Measurements from ENCODE around the gene OR2T6. TPM values are rescaled to one million over a fixed set of nuclear protein-coding genes. Genes with fewer than 3 reads are reported as not detected.
"Not testable (repeated sequence)": the region's sequence is repeated elsewhere in the genome, so short reads cannot be mapped to it uniquely, and the experiment has no call there.

The OR2T6 gene, protein sequence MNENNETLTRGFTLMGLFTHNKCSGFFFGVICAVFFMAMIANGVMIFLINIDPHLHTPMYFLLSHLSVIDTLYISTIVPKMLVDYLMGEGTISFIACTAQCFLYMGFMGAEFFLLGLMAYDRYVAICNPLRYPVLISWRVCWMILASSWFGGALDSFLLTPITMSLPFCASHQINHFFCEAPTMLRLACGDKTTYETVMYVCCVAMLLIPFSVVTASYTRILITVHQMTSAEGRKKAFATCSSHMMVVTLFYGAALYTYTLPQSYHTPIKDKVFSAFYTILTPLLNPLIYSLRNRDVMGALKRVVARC
- total RNA-seq, result not detected in 2 replicates

DNA sequence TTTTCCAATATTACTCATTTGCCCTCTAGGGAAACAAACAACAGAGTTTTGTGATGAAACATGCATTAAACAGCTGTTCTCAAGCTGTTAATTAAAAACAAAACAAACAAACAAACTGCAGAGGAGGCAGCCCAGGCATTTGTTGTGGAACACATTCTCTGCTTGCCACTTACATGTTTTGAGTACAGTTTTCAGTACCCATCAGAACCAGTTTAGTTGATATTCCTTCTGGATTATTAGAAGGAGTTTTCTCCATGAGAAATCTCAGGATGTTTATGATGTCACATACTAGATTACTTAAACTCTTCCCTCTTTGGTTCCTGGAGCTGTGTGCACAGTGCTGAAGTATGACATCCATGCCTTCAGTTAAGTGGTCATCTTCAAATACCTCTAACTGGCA lies at the start of gene OR2T6:
Gene OR2T6, plus strand, starts transcription at position 301 of the 400 bp plus-strand sequence. CDS start 11,863 bp downstream, outside the sequence.
- DNase-seq, result no peak

DNA sequence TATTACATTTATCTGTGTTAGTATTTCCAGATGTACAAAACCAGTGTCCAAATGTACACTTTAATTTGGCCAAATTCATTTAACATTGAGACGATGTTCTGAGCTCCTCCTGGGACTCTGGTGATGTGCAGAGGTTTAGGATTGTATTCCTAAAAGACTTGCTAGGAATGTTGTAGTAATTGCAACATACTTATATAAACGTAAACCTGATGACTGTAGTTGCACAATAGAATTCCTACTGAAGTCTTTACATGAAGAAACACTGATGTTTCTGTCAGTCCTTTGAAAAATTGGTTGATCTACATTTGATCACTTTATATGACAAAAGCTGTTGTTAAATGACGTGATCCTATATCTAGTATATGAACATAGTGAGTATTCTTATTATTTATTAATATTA lies 32.1 kb upstream of the OR2T6 start:
- DNase-seq, result no peak

DNA sequence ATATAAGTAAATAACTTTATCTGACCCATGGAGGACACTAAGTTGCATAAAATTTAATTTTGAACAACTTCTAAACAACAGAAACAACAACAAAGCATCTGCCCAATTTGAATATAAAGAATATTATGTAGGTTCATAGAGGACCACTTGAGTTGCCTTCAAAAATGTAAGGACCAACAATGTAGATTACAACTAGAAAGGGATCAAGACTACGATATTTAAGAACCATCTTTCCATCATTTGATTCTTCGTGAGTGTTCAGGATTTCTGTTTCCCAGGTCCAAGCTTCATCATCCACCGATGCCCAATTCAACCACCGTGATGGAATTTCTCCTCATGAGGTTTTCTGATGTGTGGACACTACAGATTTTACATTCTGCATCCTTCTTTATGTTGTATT lies 27.1 kb upstream of the OR2T6 start, which contains the start of gene OR14C36:
Gene OR14C36, plus strand, starts transcription at position 301 of the 400 bp plus-strand sequence. Its CDS starts 0 bp downstream, at position 301.
- DNase-seq, result no peak

DNA sequence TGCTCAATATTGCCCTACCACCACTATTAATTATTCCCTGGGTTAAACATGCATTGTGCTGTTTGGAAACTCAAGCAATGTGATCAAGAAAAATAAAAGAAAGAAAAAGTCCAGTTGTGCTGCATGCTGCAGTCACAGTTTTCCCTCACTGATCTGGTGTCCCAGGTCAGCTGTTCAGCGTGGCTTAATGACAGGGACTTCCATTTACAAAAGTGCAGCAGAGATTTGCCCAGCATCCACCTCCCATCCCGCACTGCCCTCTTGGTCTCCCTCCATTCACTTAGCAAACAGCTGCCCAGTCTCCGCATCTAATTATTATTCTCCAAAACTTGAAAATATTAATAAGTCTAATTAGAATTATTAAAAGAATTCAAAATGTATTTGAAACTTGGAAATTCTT lies 16.1 kb upstream of the OR2T6 start:
- DNase-seq, result no peak

DNA sequence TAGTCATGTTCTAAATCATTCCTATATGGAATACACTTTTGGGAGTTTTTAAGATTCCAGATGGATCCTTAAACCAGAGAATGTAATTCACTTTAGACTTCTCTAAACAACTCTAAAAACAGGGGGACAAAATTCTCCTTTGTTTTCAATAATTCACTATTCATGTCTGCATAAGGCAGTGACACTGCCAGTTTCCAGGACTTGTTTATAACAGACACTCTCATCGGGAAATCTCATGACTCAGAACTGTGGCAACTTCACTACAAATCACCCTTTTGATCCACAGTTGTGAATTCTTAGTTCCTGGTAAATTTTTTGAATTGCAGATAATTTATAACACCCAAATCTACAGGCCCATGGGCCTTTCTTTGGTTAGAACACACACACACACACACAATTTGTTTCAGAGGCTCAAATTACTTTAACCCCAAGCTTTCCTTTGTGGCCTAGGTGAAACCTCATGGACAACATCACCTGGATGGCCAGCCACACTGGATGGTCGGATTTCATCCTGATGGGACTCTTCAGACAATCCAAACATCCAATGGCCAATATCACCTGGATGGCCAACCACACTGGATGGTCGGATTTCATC lies 14.3 kb upstream of the OR2T6 start, which contains the start of gene OR2T4:
Gene OR2T4, plus strand, starts transcription at position 545 of the 595 bp plus-strand sequence. Its CDS starts 0 bp downstream, at position 545.
- DNase-seq, result no peak

DNA sequence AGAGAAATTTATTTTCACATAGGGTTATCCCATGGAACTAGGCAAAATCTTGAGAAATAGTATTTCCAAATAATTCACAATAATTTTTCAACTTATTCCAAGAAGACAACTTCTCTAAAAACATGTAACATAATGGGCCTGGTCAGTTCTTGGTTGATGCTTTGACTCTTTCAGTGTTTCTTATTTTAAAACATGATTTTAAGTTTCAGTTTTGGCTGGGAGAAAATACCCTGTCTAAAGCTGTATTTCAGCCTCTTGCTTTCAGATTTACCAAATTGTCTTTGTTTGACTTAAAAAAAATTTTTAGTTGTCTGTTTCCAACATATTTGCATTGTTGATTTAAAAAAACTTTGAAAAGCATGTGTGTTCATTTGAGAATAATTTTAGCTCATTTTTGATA lies 8.9 kb upstream of the OR2T6 start:
- no peak for DNase-seq

DNA sequence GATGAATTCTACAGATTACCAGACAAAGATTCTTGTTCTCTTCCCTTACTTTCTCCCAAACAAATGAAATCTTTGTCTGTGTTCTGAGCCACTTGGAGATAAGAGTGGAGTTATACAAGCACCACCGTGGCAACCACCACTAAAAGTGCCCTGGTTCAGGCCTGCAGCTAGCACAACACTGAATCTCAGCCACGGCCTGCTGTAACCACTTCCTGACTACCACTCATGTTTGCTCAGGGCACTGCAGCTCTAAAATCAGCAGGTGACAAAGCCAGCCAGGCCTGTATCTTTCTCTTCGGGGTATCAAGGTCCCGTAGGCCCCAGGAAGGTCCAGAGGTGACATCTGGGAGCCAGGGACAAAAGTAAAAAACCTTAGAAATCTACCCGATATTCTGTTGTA lies 3.2 kb upstream of the OR2T6 start:
- DNase-seq, result no peak

DNA sequence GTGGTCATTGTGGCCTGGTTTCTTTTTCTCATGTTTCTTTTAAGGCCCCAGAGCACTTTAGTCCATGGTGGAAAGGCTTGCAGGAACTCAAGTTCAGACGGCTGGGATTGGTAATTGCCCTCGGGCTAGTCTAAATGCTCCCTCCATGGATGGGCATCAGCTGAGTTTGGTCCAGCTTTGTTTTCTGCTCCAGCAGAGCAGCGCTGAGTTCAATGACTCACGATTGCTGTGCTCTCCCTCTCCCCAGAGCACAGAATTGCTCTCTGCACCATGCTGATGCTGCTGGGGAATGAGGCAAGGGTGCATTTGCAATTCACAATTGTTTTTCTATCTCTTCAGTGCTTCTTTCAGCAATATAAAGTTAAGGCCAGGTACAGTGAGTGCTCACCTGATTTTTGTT lies 1.8 kb upstream of the OR2T6 start:
- no peak for DNase-seq

DNA sequence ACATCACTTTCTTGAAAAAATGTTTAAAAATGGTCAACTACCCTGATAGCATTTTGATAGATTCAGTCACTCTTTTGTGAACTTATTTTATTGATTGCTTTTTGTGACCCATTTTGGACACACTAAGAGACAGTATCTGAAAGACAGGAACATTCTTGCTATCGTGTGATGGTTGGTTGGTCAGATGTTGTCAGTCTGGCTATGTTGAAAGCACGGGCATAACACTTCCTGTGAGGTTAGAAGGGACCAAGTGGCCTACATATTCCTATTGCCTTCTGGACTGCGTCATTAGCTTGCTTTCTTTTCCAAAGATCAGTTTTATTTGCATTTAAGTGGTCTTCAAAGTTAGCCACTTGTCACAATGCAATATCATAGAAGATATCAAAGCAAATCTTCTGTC lies 1.4 kb downstream of the OR2T6 start:
- no peak for DNase-seq

DNA sequence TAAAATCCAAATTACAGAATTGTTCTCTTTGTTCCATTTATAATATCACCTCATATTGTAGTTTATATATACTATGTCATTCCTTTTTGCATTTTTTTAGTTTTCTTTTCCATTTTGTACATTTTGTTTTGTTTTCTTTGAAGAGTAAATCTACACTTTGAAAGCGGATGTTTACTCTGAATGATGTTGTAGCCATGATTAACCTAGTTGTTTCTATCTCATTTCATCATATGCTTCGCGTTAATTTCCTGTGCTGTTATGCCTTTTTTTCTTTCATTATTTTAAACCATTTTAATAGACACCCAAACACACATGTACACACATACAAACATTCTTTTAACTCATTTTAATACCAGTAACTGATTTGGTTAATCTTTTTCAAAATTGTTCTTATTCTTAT lies 5.3 kb downstream of the OR2T6 start:
- no peak for DNase-seq

DNA sequence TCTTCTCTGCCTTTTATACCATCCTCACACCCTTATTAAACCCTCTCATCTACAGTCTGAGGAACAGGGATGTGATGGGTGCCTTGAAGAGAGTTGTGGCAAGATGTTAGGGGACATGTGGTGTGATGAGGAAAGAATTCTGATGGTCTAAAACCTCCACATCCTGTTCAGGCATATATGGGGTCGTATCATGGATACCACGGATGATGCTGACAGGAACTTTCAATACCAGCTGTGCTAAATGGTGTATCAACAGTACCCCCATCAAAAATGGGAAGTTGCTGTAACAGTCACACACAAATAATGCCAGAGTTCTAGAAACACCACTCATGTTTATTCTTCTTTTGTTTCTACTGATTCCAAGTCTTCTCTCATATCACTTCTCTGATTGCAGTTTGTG lies 12.9 kb downstream of the OR2T6 start:
- no peak for DNase-seq

DNA sequence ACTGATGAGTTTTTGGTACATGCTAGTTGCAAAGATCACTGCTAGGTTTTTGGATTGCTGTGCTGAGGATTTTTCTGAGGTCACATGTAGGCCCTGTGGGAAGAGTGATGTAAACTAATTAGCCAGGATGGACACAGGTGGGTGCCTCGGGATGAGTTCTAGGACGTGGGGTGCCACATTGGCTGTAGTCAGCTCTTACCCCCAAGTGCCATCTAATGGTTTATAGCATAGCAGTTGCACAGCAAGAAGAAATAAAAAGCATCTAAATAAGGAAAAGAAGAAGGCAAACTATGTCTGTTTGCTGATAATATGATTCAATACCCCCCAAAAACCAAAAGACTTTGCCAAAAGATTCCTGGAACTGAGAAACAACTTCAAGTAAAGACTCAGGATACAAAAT lies 17.5 kb downstream of the OR2T6 start:
- no peak for DNase-seq

DNA sequence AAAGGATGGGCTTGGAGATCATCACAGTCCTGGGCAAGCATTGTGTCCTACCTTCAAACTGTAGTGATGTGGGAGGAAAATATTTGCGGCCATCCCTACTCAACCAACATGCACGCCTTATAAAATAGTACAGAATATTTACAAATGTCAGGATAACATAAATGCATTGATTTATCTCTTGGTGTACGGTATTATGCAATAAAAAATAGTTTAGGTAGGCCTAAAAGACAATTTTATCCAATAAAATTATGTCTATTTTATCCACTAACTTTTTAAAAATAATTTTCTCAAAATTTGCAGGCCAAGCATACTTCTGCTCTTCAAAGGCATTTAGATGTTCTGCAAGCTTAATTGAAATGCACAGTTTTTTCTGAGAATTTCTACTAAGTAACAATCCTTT lies 27.2 kb downstream of the OR2T6 start, which contains the start of gene OR2T1:
Gene OR2T1, plus strand, starts transcription at position 301 of the 400 bp plus-strand sequence. CDS start 3,100 bp downstream, outside the sequence.
- DNase-seq, result no peak

DNA sequence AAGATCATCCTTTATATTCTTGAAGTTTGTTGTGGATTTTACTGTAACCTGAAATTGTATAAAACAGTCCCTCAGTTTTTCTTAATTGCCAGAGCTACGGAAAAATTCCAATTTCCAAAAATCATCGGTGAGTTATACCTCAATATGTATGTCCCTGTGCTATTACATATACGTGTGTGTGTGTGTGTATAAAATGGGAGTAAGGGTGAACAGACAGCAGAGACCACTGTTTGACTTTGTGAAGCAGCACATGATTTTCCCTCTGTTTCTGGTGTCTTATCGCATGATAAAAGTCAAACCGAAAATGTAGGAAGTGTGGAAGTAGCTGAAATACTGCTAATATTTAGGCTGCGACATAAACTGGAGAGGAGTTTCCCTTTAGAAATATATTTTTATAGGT lies 28.5 kb downstream of the OR2T6 start:
- DNase-seq, result peak; percentile 49

DNA sequence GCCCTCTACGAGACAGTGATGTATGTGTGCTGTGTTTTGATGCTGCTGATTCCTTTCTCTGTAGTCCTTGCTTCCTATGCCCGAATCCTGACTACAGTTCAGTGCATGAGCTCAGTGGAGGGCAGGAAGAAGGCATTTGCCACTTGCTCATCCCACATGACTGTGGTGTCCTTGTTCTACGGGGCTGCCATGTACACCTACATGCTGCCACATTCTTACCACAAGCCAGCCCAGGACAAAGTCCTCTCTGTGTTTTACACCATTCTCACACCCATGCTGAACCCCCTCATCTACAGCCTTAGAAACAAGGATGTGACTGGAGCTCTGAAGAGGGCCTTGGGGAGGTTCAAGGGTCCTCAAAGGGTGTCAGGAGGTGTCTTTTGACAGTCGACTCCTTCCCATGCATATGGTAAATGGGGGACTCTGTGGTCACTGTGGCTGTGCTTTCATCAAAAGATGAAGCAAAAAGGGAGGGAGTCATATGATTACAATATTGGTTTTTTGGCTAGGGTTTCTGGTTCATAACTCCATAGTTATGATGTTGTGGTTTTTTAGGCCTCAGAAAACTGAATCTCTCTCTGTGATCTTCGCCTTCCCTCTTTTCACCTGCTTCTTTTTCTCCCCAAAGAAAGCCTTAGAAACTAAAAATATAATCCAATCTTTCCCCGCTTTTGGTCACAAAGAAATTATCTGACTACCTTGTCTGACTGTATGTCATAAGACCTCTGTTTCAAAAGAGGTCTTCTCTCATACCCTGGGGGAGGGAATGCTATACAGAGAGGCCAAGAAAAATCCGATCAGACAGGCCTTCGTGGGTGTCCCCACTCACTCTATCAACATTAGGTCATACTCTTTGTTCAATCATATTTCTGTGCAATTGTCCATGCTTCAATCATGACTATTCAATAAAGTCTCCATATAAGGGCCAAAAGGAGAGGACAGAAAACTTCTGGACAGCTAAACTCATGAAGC lies 31.5 kb downstream of the OR2T6 start:
- DNase-seq, result no peak

DNA sequence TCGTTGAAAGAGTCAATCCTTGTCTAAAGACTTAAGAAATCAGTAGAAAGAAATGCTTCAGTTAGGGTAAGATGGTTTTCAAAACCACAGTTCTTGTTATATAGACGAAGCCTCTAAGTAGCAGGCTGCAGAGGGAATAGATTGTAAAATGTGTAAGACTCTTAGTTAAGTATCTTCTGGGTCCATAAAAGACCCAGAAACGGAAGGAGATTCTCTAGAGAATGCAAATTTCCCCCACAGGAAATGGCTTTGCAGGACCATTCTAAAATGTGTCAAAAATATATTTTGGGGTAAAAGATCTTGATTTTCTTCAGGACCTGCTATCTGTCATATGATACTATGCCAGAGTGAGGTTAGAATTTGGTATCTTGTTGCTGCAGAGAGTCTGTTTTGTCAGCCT lies 40.7 kb downstream of the OR2T6 start:
- DNase-seq, result no peak

DNA sequence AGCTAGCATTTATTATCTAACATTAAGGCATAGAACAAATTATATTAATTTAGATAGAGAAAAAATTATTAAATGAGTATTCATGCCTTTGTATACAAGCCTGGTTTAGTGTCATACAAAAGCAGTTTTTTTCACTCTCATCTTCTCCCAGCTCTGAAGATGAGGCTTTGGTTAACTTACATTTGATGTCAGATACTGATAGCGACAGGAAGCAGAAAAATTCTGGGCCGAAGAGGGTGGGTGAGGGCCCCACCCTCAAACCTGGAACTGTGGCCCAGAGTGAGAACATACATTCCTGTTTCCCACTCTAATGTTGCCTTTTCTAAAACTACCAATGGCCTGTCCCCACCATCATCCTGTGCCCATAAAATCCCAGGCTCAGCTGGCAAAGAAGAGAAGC lies 42.3 kb downstream of the OR2T6 start:
- no peak for DNase-seq

DNA sequence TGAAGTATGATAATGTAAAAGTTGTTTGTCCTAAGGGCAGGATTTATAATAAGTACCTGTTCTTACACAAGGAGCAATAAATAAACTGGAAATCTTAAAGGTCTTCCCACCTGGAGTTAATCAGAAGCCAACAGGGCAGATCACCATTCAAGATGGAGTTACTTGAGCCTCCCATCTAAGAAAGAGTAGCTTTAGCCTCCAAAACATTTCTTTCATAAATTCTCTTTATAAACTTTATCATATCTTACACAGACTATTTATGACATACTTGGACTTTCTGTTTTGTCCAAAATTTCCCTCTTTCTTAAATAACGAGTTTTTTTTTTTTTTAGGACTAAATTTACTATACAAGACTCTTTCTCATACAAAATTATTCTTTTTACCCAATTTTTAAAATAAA lies 45.8 kb downstream of the OR2T6 start:
- no peak for DNase-seq

DNA sequence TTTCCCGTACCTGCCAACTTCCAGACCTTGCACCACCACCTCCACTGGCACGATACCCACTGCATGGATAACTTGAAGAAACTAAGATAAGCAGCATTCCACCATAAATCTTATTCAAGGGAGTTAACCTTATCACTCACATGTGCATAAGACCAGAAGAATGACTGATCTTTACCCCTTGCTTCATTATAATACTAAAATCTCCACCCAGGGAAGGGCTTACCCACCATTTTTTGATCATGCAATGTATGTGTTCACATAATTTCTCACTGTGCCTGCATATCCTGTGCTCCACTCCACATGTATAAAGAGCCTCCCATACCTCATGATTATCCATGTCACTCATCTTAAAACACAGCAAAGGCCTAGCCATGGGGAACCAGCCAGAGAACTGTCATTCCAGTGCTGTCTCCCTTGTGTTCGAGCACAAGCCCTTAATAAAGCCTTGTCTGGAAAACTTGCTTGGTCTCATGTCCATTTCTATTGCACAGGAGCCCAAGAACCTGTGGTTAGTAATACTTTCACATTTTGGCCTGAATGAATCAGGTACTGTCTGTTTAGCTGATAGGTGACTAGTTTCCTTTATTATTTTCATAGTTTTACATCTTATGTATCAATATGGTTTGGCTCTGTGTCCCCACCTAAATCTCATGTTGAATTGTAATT lies 52.1 kb downstream of the OR2T6 start:
- DNase-seq, result not testable (repeated sequence)

DNA sequence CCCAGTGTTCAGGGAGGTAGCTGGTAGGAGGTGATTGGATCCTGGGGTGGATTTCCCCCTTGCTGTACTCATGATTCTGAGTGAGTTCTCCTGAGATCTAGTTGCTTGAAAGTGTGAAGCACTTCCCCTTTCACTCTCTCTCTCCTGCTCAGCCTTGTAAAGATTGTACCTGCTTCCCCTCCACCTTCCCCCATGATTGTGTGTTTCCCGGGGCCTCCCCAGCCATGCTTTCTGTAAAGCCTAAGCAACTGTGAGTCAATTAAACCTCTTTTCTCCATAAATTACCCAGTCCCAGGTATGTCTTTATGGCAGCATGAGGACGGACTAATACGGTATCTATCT lies 52.6 kb downstream of the OR2T6 start:
- DNase-seq, result not testable (repeated sequence)

DNA sequence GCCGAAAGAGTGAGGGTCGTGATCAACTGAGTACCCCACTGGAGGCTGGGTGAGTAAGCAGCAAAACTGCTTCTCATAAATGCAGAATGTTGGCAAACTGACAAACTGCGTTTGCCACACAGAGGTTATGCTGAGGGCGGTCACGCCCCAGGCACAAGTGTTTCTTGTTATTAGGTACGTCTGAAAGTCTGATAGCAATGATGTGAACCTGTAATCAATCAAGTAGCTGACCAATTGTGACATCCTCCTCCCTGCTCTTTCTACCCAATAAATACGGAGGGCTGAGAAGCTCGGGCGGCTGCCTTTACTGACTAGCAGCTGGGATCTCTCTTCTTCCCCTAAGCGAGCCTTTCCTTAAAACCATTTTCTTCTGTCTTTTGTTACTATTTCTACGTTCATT lies 56.1 kb downstream of the OR2T6 start:
- not testable (repeated sequence) for DNase-seq

DNA sequence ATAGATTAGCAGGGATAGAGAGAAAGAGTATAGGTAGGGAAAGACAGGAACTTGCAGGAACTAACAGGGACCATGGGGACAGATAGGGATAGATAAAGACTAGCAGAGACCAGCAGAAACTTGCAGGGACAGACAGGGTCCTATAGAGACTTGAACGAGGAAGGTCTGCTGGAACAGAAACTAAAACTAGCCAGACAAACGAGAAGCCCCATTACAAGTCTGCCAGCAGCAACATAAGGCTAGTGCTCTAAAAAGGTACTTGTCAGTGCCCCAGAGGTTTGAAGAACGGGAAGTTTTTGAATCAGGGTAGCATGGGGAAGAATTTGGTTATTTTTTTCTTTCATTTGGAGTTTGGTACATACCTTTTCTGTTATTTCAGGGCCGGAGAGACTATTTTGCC lies 56.7 kb downstream of the OR2T6 start:
- DNase-seq, result not testable (repeated sequence)
